Measurements from ENCODE around the gene ADGRG3. TPM values are rescaled to one million over a fixed set of nuclear protein-coding genes. Genes with fewer than 3 reads are reported as not detected.
A peak's percentile ranks its signal among the peaks of the same experiment; 100 is the strongest.

The ADGRG3 gene
- polyA plus RNA-seq, 1 donor (not counting 4 experiments of a cell fraction or from before 2014, with no cell fraction given): not detected

DNA sequence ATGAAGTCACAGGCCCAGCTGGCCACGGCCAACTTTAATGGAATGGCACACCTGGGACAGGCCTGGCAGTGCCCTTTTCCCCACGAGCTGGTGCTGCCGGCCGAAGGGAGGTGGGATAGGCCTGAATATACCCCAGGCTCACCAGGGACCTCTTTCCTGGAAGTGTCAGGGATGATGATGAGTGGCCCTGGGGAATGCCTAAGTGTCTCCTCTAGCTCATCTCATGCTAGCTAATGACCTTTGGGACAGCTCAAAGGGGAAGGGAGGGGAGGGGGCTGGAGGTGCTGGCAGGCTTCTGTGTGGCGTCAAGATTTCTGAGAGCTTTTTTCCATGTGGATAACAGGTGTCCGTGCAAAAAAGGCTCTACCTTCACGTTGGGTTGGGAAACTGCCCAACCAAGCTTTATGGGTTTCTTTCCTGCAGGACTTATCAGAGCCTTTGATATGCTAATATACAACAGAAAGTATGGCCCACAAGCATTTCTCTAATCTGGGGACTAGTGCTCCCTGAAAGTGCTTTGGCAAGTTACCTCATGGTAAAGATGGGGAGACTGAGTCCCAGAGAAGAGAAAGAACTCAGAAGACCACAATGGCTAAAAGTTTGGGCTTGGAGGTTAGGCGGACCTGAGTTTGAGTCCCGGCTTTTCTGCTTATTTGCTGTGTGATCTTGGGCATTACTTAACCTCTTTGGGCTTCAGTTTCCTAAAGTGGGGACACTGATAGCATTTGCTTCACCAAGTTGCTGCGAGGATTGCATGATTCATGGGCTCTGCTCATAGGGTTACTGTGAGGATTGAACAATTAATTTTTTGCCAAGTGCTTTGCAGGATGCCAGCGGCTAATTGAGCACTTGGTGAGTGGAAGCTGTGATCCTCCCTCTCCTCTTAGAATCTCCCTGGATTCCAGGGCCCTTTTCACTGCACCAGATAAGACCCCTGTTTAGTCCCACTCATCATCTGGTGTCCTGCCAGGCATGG lies 25.7 kb upstream of the ADGRG3 start:
- Histone ChIP-seq H3K36me3 (ENCODE audit: control insufficient read depth in 2 of 2, extremely low read depth in 1 of 2, insufficient read depth in 2 of 2, low read length in 2 of 2) (peaks cover 20% of the 10 kb centered on the region in 2 experiments), H3K4me1 (ENCODE audit: control insufficient read depth, extremely low read depth, insufficient read depth, low read length) (peaks cover 47% of the 10 kb centered on the region), H3K9me3 (ENCODE audit: control insufficient read depth, low read depth, low read length) (no peaks in the 10 kb centered on the region), H3K4me3 (ENCODE audit: control insufficient read depth in 2 of 3, extremely low read depth in 1 of 3, insufficient read depth in 2 of 3, low read depth in 1 of 3, low read length in 3 of 3) (no peak overlapping the region), H3K9ac (ENCODE audit: control insufficient read depth, extremely low read depth, insufficient read depth, low read length) (no peak overlapping the region), H3K4me2 (ENCODE audit: control insufficient read depth, extremely low read depth, insufficient read depth, low read depth, low read length) (no peak overlapping the region), H2AFZ (ENCODE audit: control insufficient read depth, low read length) (no peak overlapping the region), H3K79me2 (ENCODE audit: control insufficient read depth, insufficient read depth, low read length) (peaks cover 8% of the 10 kb centered on the region), H3K27ac (ENCODE audit: control insufficient read depth, insufficient read depth, low read length) (no peak overlapping the region), H3K27me3 (ENCODE audit: control insufficient read depth, extremely low read depth, insufficient read depth, low read length) (no peaks in the 10 kb centered on the region), H4K20me1 (ENCODE audit: control insufficient read depth, extremely low read depth, insufficient read depth, low read length) (peaks cover 4% of the 10 kb centered on the region), H3K9me1 (ENCODE audit: control insufficient read depth, extremely low read depth, insufficient read depth, low read length) (peaks cover 2% of the 10 kb centered on the region)
- dilution Hi-C loops (cut with MboI; ENCODE audit: extremely low pct_ligation_motif_present, low sequenced_read_pairs): no loop called here
- FAIRE-seq (peak; percentile 65), DNase-seq (ENCODE audit: low read depth, low spot score) (no peak)
- TF ChIP-seq, protein P1, sequence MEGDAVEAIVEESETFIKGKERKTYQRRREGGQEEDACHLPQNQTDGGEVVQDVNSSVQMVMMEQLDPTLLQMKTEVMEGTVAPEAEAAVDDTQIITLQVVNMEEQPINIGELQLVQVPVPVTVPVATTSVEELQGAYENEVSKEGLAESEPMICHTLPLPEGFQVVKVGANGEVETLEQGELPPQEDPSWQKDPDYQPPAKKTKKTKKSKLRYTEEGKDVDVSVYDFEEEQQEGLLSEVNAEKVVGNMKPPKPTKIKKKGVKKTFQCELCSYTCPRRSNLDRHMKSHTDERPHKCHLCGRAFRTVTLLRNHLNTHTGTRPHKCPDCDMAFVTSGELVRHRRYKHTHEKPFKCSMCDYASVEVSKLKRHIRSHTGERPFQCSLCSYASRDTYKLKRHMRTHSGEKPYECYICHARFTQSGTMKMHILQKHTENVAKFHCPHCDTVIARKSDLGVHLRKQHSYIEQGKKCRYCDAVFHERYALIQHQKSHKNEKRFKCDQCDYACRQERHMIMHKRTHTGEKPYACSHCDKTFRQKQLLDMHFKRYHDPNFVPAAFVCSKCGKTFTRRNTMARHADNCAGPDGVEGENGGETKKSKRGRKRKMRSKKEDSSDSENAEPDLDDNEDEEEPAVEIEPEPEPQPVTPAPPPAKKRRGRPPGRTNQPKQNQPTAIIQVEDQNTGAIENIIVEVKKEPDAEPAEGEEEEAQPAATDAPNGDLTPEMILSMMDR (optimal IDR thresholded peaks at IDR 0.05 in 1 of 3, IDR thresholded peaks at IDR 0.05 in 1 of 3, conservative IDR thresholded peaks at IDR 0.05 in 1 of 3; ENCODE audit: extremely low read depth in 1 of 3, insufficient read depth in 2 of 3, low read length in 3 of 3): no peak
- TF ChIP-seq EZH2 (IDR thresholded peaks at IDR 0.05; ENCODE audit: low read length): no peak

GRCh38 chr16:57643147-57643874 lies 24.8 kb upstream of the ADGRG3 start:
- dilution Hi-C loops (cut with MboI; ENCODE audit: extremely low pct_ligation_motif_present, low sequenced_read_pairs): no loop called here
- Histone ChIP-seq H3K4me2 (ENCODE audit: control insufficient read depth, extremely low read depth, insufficient read depth, low read depth, low read length) (no peak overlapping the region), H3K27ac (ENCODE audit: control insufficient read depth, insufficient read depth, low read length) (no peak overlapping the region), H3K79me2 (ENCODE audit: control insufficient read depth, insufficient read depth, low read length) (peaks cover 8% of the 10 kb centered on the region), H3K9me3 (ENCODE audit: control insufficient read depth, low read depth, low read length) (no peaks in the 10 kb centered on the region), H3K4me1 (ENCODE audit: control insufficient read depth, extremely low read depth, insufficient read depth, low read length) (peaks cover 49% of the 10 kb centered on the region), H2AFZ (ENCODE audit: control insufficient read depth, low read length) (no peak overlapping the region), H4K20me1 (ENCODE audit: control insufficient read depth, extremely low read depth, insufficient read depth, low read length) (peaks cover 1% of the 10 kb centered on the region), H3K27me3 (ENCODE audit: control insufficient read depth, extremely low read depth, insufficient read depth, low read length) (no peaks in the 10 kb centered on the region), H3K9ac (ENCODE audit: control insufficient read depth, extremely low read depth, insufficient read depth, low read length) (no peak overlapping the region), H3K4me3 (ENCODE audit: control insufficient read depth in 2 of 3, extremely low read depth in 1 of 3, insufficient read depth in 2 of 3, low read depth in 1 of 3, low read length in 3 of 3) (no peak overlapping the region), H3K36me3 (ENCODE audit: control insufficient read depth in 2 of 2, extremely low read depth in 1 of 2, insufficient read depth in 2 of 2, low read length in 2 of 2) (peaks cover 23 to 28% of the 10 kb centered on the region in 2 experiments), H3K9me1 (ENCODE audit: control insufficient read depth, extremely low read depth, insufficient read depth, low read length) (peaks cover 2% of the 10 kb centered on the region)
- TF ChIP-seq EZH2 (IDR thresholded peaks at IDR 0.05; ENCODE audit: low read length): no peak
- TF ChIP-seq, protein P1 (optimal IDR thresholded peaks at IDR 0.05 in 1 of 3, IDR thresholded peaks at IDR 0.05 in 1 of 3, conservative IDR thresholded peaks at IDR 0.05 in 1 of 3; ENCODE audit: extremely low read depth in 1 of 3, insufficient read depth in 2 of 3, low read length in 3 of 3): no peak
- DNase-seq (ENCODE audit: low read depth, low spot score) (no peak), FAIRE-seq (no peak)
